HG02973 (cell line): Measurements from ENCODE around the gene EFNB3.

Experiments
- ATAC-seq: cut with Tn5 transposase; IDR thresholded peaks from one replicate; pipeline ENCODE4 v1.9.1; 2021; ENCODE audit warnings: moderate library complexity; ENCODE audit not compliant: unreplicated experiment

EFNB3 gene

GRCh38 chr17:7756968-7757367 lies 52.0 kb downstream of the EFNB3 start:
- ATAC-seq: no peak
